Muscle layer of duodenum (tissue), 2 donors: ENCODE results near the gene PIGS.

Source experiments
- H3K27ac ChIP-seq: one replicate; pipeline ENCODE4 v1.7.0; 2013; ENCODE audit warnings: mild to moderate bottlenecking, low read length
- H3K27me3 ChIP-seq: one replicate; pipeline ENCODE4 v1.7.0; 2013; ENCODE audit warnings: low read depth, mild to moderate bottlenecking, control low read depth, low read length
- H3K36me3 ChIP-seq, 2 donors: one replicate each; pipeline ENCODE4 v1.7.0; 2013; ENCODE audit warnings: low read length in 2 of 2, control low read depth in 1 of 2, mild to moderate bottlenecking in 1 of 2; ENCODE audit not compliant: insufficient read depth in 2 of 2, control insufficient read depth in 1 of 2
- H3K4me1 ChIP-seq, 2 donors: one replicate each; pipeline ENCODE4 v1.7.0; 2013; ENCODE audit warnings: low read length in 2 of 2, mild to moderate bottlenecking in 2 of 2, control low read depth in 1 of 2, moderate library complexity in 1 of 2; ENCODE audit not compliant: insufficient read depth in 2 of 2, control insufficient read depth in 1 of 2
- H3K4me3 ChIP-seq, 2 donors: one replicate each; pipeline ENCODE4 v1.7.0; 2013; ENCODE audit warnings: low read length in 2 of 2, low read depth in 1 of 2, mild to moderate bottlenecking in 1 of 2
- H3K9me3 ChIP-seq, 2 donors: one replicate each; pipeline ENCODE4 v1.7.0; 2013; ENCODE audit warnings: low read length in 2 of 2, control low read depth in 1 of 2, mild to moderate bottlenecking in 1 of 2; ENCODE audit not compliant: control insufficient read depth in 1 of 2
- donor health status: healthy.

PIGS gene

GRCh38 chr17:28515518-28515917, 55.8 kb downstream of the PIGS start:
- no peaks in the 10 kb centered on the region for H3K36me3 ChIP-seq
- no peaks in the 10 kb centered on the region for H3K4me1 ChIP-seq
- H3K4me3 ChIP-seq = no peak overlapping the region
- H3K9me3 ChIP-seq = no peaks in the 10 kb centered on the region
- no peak overlapping the region for H3K27ac ChIP-seq
- peaks cover 9% of the 10 kb centered on the region for H3K27me3 ChIP-seq

GRCh38 chr17:28514561-28515002, 56.7 kb downstream of the PIGS start:
- no peaks in the 10 kb centered on the region for H3K4me1 ChIP-seq
- H3K27ac ChIP-seq = no peak overlapping the region
- no peaks in the 10 kb centered on the region for H3K36me3 ChIP-seq
- H3K9me3 ChIP-seq = no peaks in the 10 kb centered on the region
- peaks cover 11% of the 10 kb centered on the region for H3K27me3 ChIP-seq
- H3K4me3 ChIP-seq = no peak overlapping the region

- Histone ChIP-seq H3K9me3 (no peaks in the 10 kb centered on the region), H3K27ac (no peak overlapping the region), H3K27me3 (peaks cover 19% of the 10 kb centered on the region), H3K4me3 (no peak overlapping the region), H3K36me3 (no peaks in the 10 kb centered on the region), H3K4me1 (no peaks in the 10 kb centered on the region)
Measured at GRCh38 chr17:28513476-28513875, 57.8 kb downstream of the PIGS start.

- H3K4me1 ChIP-seq = no peaks in the 10 kb centered on the region
- no peaks in the 10 kb centered on the region for H3K36me3 ChIP-seq
- no peak overlapping the region for H3K4me3 ChIP-seq
- H3K27me3 ChIP-seq = peaks cover 22% of the 10 kb centered on the region
- no peaks in the 10 kb centered on the region for H3K9me3 ChIP-seq
- no peak overlapping the region for H3K27ac ChIP-seq
Measured at GRCh38 chr17:28511858-28512461, 59.4 kb downstream of the PIGS start.

GRCh38 chr17:28509789-28510188, 61.5 kb downstream of the PIGS start:
- Histone ChIP-seq H3K27me3 (peaks cover 22% of the 10 kb centered on the region), H3K4me1 (no peaks in the 10 kb centered on the region), H3K9me3 (no peaks in the 10 kb centered on the region), H3K36me3 (no peaks in the 10 kb centered on the region), H3K4me3 (no peak overlapping the region), H3K27ac (no peak overlapping the region)

- no peaks in the 10 kb centered on the region for H3K4me1 ChIP-seq
- no peak overlapping the region for H3K4me3 ChIP-seq
- H3K27me3 ChIP-seq = peaks cover 22% of the 10 kb centered on the region
- H3K9me3 ChIP-seq = no peaks in the 10 kb centered on the region
- no peaks in the 10 kb centered on the region for H3K36me3 ChIP-seq
- H3K27ac ChIP-seq = no peak overlapping the region
Measured at GRCh38 chr17:28508211-28508724, 63.1 kb downstream of the PIGS start.

GRCh38 chr17:28507567-28508203, 63.6 kb downstream of the PIGS start:
- H3K4me1 ChIP-seq = no peaks in the 10 kb centered on the region
- H3K4me3 ChIP-seq = no peak overlapping the region
- H3K9me3 ChIP-seq = no peaks in the 10 kb centered on the region
- no peaks in the 10 kb centered on the region for H3K36me3 ChIP-seq
- peaks cover 22% of the 10 kb centered on the region for H3K27me3 ChIP-seq
- H3K27ac ChIP-seq = no peak overlapping the region

- Histone ChIP-seq H3K4me3 (no peak overlapping the region), H3K36me3 (no peaks in the 10 kb centered on the region), H3K9me3 (no peaks in the 10 kb centered on the region), H3K27ac (no peak overlapping the region), H3K27me3 (peaks cover 17% of the 10 kb centered on the region), H3K4me1 (no peaks in the 10 kb centered on the region)
Measured at GRCh38 chr17:28506763-28507487, 64.4 kb downstream of the PIGS start.

GRCh38 chr17:28505986-28506665, 65.2 kb downstream of the PIGS start, which contains the start of gene FOXN1:
Gene FOXN1 (plus strand): TSS chr17:28506348. CDS start chr17:28523970, 17,622 bp downstream.
- Histone ChIP-seq H3K9me3 (no peaks in the 10 kb centered on the region), H3K36me3 (no peaks in the 10 kb centered on the region), H3K4me1 (no peaks in the 10 kb centered on the region), H3K27ac (no peak within 1 kb of the TSS), H3K27me3 (peaks cover 13% of the 10 kb centered on the region), H3K4me3 (no peak within 1 kb of the TSS)

- no peaks in the 10 kb centered on the region for H3K36me3 ChIP-seq
- no peaks in the 10 kb centered on the region for H3K9me3 ChIP-seq
- no peak overlapping the region for H3K27ac ChIP-seq
- no peak overlapping the region for H3K4me3 ChIP-seq
- H3K4me1 ChIP-seq = no peaks in the 10 kb centered on the region
- peaks cover 2% of the 10 kb centered on the region for H3K27me3 ChIP-seq
Measured at GRCh38 chr17:28503420-28503819, 67.9 kb downstream of the PIGS start.
